Measurements from ENCODE around the gene ARPC5. TPM values are rescaled to one million over a fixed set of nuclear protein-coding genes. Genes with fewer than 3 reads are reported as not detected.
A peak's percentile ranks its signal among the peaks of the same experiment; 100 is the strongest.

Gene ARPC5
- total and polyA plus RNA-seq, 9 of the 15 experiments (the other 6 are each of a cell fraction or from before 2014, with no cell fraction given) = 71.8 to 150 (median 91.6) TPM

GRCh38 chr1:183635606-183636333 is at the start of gene ARPC5 (continued):
- peak; percentile 97 for TF ChIP-seq GATAD2A (IDR thresholded peaks at IDR 0.05)
- TF ChIP-seq IRF9 (tag; IDR thresholded peaks at IDR 0.05) = peak; percentile 49; the same call in 1 of the 2 replicates
- TF ChIP-seq MTA1 (IDR thresholded peaks at IDR 0.05; ENCODE audit: borderline replicate concordance) = peak; percentile 88
- TF ChIP-seq LARP7 (IDR thresholded peaks at IDR 0.05) = peak; percentile 27; the same call in 1 of the 2 replicates
- no peak for TF ChIP-seq TCFL5 (CRISPR knock-in tag; conservative IDR thresholded peaks at IDR 0.05)
- TF ChIP-seq L3MBTL2 (IDR thresholded peaks at IDR 0.05) = peak; percentile 86
- TF ChIP-seq TFAP4 (CRISPR knock-in tag; IDR thresholded peaks at IDR 0.05; ENCODE audit: borderline replicate concordance) = peak; percentile 73; the same call in 1 of the 2 replicates
- 0 out of 2 replicates have a peak, but pooled peaks have one; percentile 16 for TF ChIP-seq ATF4 (CRISPR knock-in tag; IDR thresholded peaks at IDR 0.05)
- TF ChIP-seq POLR2A (conservative IDR thresholded peaks at IDR 0.05) = peak; percentile 95
- peak in 1 of 2 experiments; percentile 23 for TF ChIP-seq AFF1 (IDR thresholded peaks at IDR 0.05; ENCODE audit: low read depth in 1 of 2, partially characterized antibody in 2 of 2)
- TF ChIP-seq CTBP1 (IDR thresholded peaks at IDR 0.05; ENCODE audit: borderline replicate concordance) = peak; percentile 88
- TF ChIP-seq GTF2A2 (tag; IDR thresholded peaks at IDR 0.05) = no peak
- TF ChIP-seq ZNF239 (CRISPR knock-in tag; IDR thresholded peaks at IDR 0.05) = no peak
- peak; percentile 63; the same call in 1 of the 2 replicates for TF ChIP-seq HDAC2 (IDR thresholded peaks at IDR 0.05)
- peak; percentile 99 for TF ChIP-seq NRF1 (conservative IDR thresholded peaks at IDR 0.05 in 1 of 2, IDR thresholded peaks at IDR 0.05 in 1 of 2)
- TF ChIP-seq ZNF134 (CRISPR knock-in tag; conservative IDR thresholded peaks at IDR 0.05) = 0 out of 2 replicates have a peak, but pooled peaks have one; percentile 19
- peak; percentile 98 for TF ChIP-seq TARDBP (IDR thresholded peaks at IDR 0.05)
- no peak for TF ChIP-seq ZNF280A (IDR thresholded peaks at IDR 0.05; ENCODE audit: low read depth, partially characterized antibody)
- no peak for TF ChIP-seq ZSCAN29 (IDR thresholded peaks at IDR 0.05)
- TF ChIP-seq CBFA2T2 (conservative IDR thresholded peaks at IDR 0.05) = peak; percentile 89
- peak; percentile 46 for TF ChIP-seq KAT2B (IDR thresholded peaks at IDR 0.05; ENCODE audit: low read depth, low read length)
- TF ChIP-seq MEIS2 (IDR thresholded peaks at IDR 0.05; ENCODE audit: partially characterized antibody) = peak; percentile 89

All from K562 (cell line).